ENCODE results near the gene IL11.
A peak's percentile ranks its signal among the peaks of the same experiment; 100 is the strongest.
"Not testable (repeated sequence)": the region's sequence is repeated elsewhere in the genome, so short reads cannot be mapped to it uniquely, and the experiment has no call there.

Gene IL11

GRCh38 chr19:55350620-55351315 is 19.5 kb downstream of the IL11 start:
- no peak for DNase-seq (ENCODE audit: low spot score)

- no peak for DNase-seq (ENCODE audit: low spot score)
These were observed 21.8 kb downstream of the IL11 start for GRCh38 chr19:55348317-55349034.

GRCh38 chr19:55347442-55348009 is 22.7 kb downstream of the IL11 start:
- no peak for DNase-seq (ENCODE audit: low spot score)

GRCh38 chr19:55346725-55347441 is 23.4 kb downstream of the IL11 start:
- no peak for DNase-seq (ENCODE audit: low spot score)

GRCh38 chr19:55345818-55346724 is 24.2 kb downstream of the IL11 start:
- DNase-seq (ENCODE audit: low spot score) = no peak

- no peak for DNase-seq (ENCODE audit: low spot score)
These were observed 25.0 kb downstream of the IL11 start for GRCh38 chr19:55345101-55345817.

- DNase-seq (ENCODE audit: low spot score) = no peak
These were observed 25.8 kb downstream of the IL11 start for GRCh38 chr19:55344444-55344843.

GRCh38 chr19:55341595-55342531 is 28.4 kb downstream of the IL11 start:
- no peak for DNase-seq (ENCODE audit: low spot score)

GRCh38 chr19:55341171-55341588 is 29.1 kb downstream of the IL11 start:
- peak; percentile 31 for DNase-seq (ENCODE audit: low spot score)

GRCh38 chr19:55340784-55341147 is 29.5 kb downstream of the IL11 start:
- DNase-seq (ENCODE audit: low spot score) = no peak

GRCh38 chr19:55339889-55340783 is 30.1 kb downstream of the IL11 start:
- DNase-seq (ENCODE audit: low spot score) = peak; percentile 33

- peak; percentile 100 for DNase-seq (ENCODE audit: low spot score)
These were observed 31.0 kb downstream of the IL11 start, which contains the start of gene KMT5C for GRCh38 chr19:55339105-55339888. Gene KMT5C, plus strand, starts transcription at chr19:55339876. Its CDS starts 2,061 bp downstream, at chr19:55341937.

GRCh38 chr19:55336101-55336500 is 34.2 kb downstream of the IL11 start:
- no peak for DNase-seq (ENCODE audit: low spot score)

GRCh38 chr19:55333870-55334269 is 36.4 kb downstream of the IL11 start:
- DNase-seq (ENCODE audit: low spot score) = no peak

- not testable (repeated sequence) for DNase-seq (ENCODE audit: low spot score)
These were observed 40.5 kb downstream of the IL11 start for GRCh38 chr19:55329791-55330190.

- peak; percentile 60 for DNase-seq (ENCODE audit: low spot score)
These were observed 41.4 kb downstream of the IL11 start for GRCh38 chr19:55328774-55329318.

- no peak for DNase-seq (ENCODE audit: low spot score)
These were observed 45.1 kb downstream of the IL11 start, which contains the start of gene TMEM150B for GRCh38 chr19:55325172-55325571. Gene TMEM150B, minus strand, starts transcription at chr19:55325341. Its CDS starts 4,305 bp downstream, at chr19:55321036.
